AG09309 (cell line): Measurements from ENCODE around the gene IMP4.
A peak's percentile ranks its signal among the peaks of the same experiment; 100 is the strongest.

Experiments used
- DNase-seq: peaks from one replicate; pipeline ENCODE4 v3.0.0-alpha.2; 2010; ENCODE audit warnings: low read depth
- H3K4me3 ChIP-seq: 2 replicates; pipeline ENCODE4 v1.5.1; 2011; ENCODE audit warnings: mild to moderate bottlenecking, low read depth, low read length, moderate library complexity; ENCODE audit not compliant: control insufficient read depth
- CTCF ChIP-seq: IDR thresholded peaks from 2 replicates; pipeline ENCODE4 v1.5.1; 2011; ENCODE audit warnings: mild to moderate bottlenecking, low read depth, low read length, inconsistent platforms; ENCODE audit not compliant: insufficient read depth, control insufficient read depth; ENCODE audit errors: missing control alignments

Gene IMP4

GRCh38 chr2:130342533-130343275 is at the start of gene IMP4:
IMP4 (plus strand) TSS chr2:130342897; CDS start chr2:130342933, 36 bp downstream.
- DNase-seq = peak; percentile 98
- peak; percentile 41 for TF ChIP-seq CTCF
- peak within 1 kb of the TSS; percentile 94 for H3K4me3 ChIP-seq

- H3K4me3 ChIP-seq = no peak overlapping the region
- DNase-seq = no peak
- no peak for TF ChIP-seq CTCF
Observed at GRCh38 chr2:130300258-130300969, 42.3 kb upstream of the IMP4 start.

GRCh38 chr2:130300970-130301348 is 41.7 kb upstream of the IMP4 start:
- DNase-seq = no peak
- TF ChIP-seq CTCF = no peak
- H3K4me3 ChIP-seq = no peak overlapping the region

GRCh38 chr2:130302164-130302886 is 40.4 kb upstream of the IMP4 start:
- DNase-seq = no peak
- no peak for TF ChIP-seq CTCF
- H3K4me3 ChIP-seq = no peak overlapping the region

- no peak for TF ChIP-seq CTCF
- no peak for DNase-seq
- no peak overlapping the region for H3K4me3 ChIP-seq
Observed at GRCh38 chr2:130303169-130303568, 39.5 kb upstream of the IMP4 start.

- no peak for TF ChIP-seq CTCF
- H3K4me3 ChIP-seq = no peak overlapping the region
- no peak for DNase-seq
Observed at GRCh38 chr2:130304726-130305125, 38.0 kb upstream of the IMP4 start.
